ENCODE measurements around the gene MYG1.

DNA sequence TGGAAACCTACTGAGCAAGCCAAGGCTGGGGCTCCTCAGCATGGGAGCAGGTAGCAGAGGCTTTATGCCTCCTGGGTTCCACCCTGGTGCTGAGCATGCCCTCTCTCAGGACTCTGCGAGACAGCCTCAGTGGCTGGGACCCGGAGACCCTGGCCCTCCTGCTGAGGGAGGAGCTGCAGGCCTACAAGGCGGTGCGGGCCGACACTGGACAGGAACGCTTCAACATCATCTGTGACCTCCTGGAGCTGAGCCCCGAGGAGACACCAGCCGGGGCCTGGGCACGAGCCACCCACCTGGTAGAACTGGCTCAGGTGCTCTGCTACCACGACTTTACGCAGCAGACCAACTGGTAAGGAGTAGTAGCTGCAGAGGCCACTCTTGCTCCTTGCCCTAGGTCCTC is 23.0 kb upstream of the MYG1 start:
- TF ChIP-seq, protein P1, sequence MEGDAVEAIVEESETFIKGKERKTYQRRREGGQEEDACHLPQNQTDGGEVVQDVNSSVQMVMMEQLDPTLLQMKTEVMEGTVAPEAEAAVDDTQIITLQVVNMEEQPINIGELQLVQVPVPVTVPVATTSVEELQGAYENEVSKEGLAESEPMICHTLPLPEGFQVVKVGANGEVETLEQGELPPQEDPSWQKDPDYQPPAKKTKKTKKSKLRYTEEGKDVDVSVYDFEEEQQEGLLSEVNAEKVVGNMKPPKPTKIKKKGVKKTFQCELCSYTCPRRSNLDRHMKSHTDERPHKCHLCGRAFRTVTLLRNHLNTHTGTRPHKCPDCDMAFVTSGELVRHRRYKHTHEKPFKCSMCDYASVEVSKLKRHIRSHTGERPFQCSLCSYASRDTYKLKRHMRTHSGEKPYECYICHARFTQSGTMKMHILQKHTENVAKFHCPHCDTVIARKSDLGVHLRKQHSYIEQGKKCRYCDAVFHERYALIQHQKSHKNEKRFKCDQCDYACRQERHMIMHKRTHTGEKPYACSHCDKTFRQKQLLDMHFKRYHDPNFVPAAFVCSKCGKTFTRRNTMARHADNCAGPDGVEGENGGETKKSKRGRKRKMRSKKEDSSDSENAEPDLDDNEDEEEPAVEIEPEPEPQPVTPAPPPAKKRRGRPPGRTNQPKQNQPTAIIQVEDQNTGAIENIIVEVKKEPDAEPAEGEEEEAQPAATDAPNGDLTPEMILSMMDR (IDR thresholded peaks at IDR 0.05), result no peak
- TF ChIP-seq RAD21 (conservative IDR thresholded peaks at IDR 0.05 in 1 of 2, IDR thresholded peaks at IDR 0.05 in 1 of 2) (no peak), MAFK (IDR thresholded peaks at IDR 0.05; ENCODE audit: partially characterized antibody) (no peak), NR3C1 (IDR thresholded peaks at IDR 0.05) (no peak), POLR2A (IDR thresholded peaks at IDR 0.05; ENCODE audit: low read length) (no peak), PHF8 (IDR thresholded peaks at IDR 0.05; ENCODE audit: borderline replicate concordance, low read depth) (no peak), HOXA7 (CRISPR knock-in tag; IDR thresholded peaks at IDR 0.05) (no peak), RCOR1 (IDR thresholded peaks at IDR 0.05; ENCODE audit: low read depth, low read length) (no peak), KDM1A (IDR thresholded peaks at IDR 0.05; ENCODE audit: low read depth) (no peak)
- TF ChIP-seq, protein P2, sequence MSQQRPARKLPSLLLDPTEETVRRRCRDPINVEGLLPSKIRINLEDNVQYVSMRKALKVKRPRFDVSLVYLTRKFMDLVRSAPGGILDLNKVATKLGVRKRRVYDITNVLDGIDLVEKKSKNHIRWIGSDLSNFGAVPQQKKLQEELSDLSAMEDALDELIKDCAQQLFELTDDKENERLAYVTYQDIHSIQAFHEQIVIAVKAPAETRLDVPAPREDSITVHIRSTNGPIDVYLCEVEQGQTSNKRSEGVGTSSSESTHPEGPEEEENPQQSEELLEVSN (IDR thresholded peaks at IDR 0.05; ENCODE audit: borderline replicate concordance, low read depth), result no peak
- TF ChIP-seq, protein P3, sequence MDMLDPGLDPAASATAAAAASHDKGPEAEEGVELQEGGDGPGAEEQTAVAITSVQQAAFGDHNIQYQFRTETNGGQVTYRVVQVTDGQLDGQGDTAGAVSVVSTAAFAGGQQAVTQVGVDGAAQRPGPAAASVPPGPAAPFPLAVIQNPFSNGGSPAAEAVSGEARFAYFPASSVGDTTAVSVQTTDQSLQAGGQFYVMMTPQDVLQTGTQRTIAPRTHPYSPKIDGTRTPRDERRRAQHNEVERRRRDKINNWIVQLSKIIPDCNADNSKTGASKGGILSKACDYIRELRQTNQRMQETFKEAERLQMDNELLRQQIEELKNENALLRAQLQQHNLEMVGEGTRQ (IDR thresholded peaks at IDR 0.05), result no peak

Data from A549 (cell line).